ENCODE measurements around the gene SMYD3.

DNA sequence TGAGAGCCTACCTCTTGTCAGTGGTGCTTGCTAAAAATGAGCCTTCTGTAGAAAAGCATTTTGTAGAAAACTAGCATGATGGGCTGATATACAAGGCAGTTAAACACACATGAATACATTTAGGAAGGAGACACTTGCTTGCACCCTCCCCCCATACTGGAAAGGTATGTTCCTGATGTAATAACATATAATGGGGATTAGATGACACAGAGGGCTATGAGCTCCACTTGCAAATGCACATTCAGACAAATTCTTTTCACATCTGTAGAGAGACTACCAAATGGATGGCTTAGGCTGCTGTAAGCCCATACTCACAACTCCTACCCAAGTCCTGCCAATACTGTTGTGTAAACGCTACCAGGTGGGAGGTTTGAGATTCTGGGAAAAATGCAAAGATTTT, 634.0 kb downstream of the SMYD3 start:
- TF ChIP-seq CTCF (IDR thresholded peaks at IDR 0.05; ENCODE audit: insufficient read depth, low read length, poor library complexity, severe bottlenecking): no peak
- no peak for TF ChIP-seq EZH2phosphoT487 (conservative IDR thresholded peaks at IDR 0.05; ENCODE audit: low read length)
